Thyroid gland (tissue), 4 donors: Measurements from ENCODE around the gene FRAS1. TPM values are rescaled to one million over a fixed set of nuclear protein-coding genes. Genes with fewer than 3 reads are reported as not detected.

ENCODE experiments used
- DNase-seq, 2 donors: peaks; one replicate each; pipeline ENCODE4 v3.0.0-alpha.2; 2019
- H3K27ac ChIP-seq, 3 donors: fragments of 200-600 bp; sonication (generic); 1 replicate in 2 of 3; 2 replicates in 1 of 3; pipeline ENCODE4 v1.5.1; 2016 to 2019; ENCODE audit warnings: mild to moderate bottlenecking in 1 of 3, moderate library complexity in 1 of 3
- H3K27me3 ChIP-seq: fragments of 200-600 bp; sonication (generic); one replicate; pipeline ENCODE4 v1.5.1; 2019
- H3K36me3 ChIP-seq, 2 donors: fragments of 200-600 bp; sonication (generic); one replicate each; pipeline ENCODE4 v1.5.1; 2016 to 2019
- H3K4me1 ChIP-seq, 2 donors: fragments of 200-600 bp; sonication (generic); one replicate each; pipeline ENCODE4 v1.5.1; 2017 to 2019
- H3K4me3 ChIP-seq, 3 donors: fragments of 200-600 bp; sonication (generic); replicated peaks in 1 of 3; 1 replicate in 2 of 3; 2 replicates in 1 of 3; pipeline ENCODE4 v1.5.1; 2016; ENCODE audit warnings: mild to moderate bottlenecking in 1 of 3
- H3K9me3 ChIP-seq: fragments of 200-600 bp; sonication (generic); one replicate; pipeline ENCODE4 v1.5.1; 2017
- POLR2A ChIP-seq, 2 donors: fragments of 450-650 bp; IDR thresholded peaks; one replicate each; pipeline ENCODE4 v1.6.1; 2017; ENCODE audit warnings: antibody characterized with exemption in 2 of 2, mild to moderate bottlenecking in 2 of 2, moderate library complexity in 1 of 2
- WGBS, 2 donors: methylation state at CpG; one replicate each; pipeline ENCODE4 v1.1.5; 2017; 5-methylcytosine and 5-hydroxymethylcytosine counted together
- intact Hi-C: fragments of 100-400 bp; cut with DNase I; formaldehyde crosslinking; loops from one replicate; pipeline ENCODE4 v1.15.1; 2023
- total RNA-seq, 4 donors: library from RNA; depleted of rRNA; stranded (reverse); fragments of >200 nt; gene quantifications; one replicate each; pipeline ENCODE4 v1.2.3, GENCODE V29; 2016
- TF ChIP-seq, protein P1 (sequence below), 6 experiments: fragments of 200-600 bp in 3 of 6; fragments of 450-650 bp in 3 of 6; sonication (generic) in 3 of 6; IDR thresholded peaks; one replicate each; pipeline ENCODE4 v1.5.1; 2016 to 2019; ENCODE audit warnings: antibody characterized with exemption in 6 of 6, mild to moderate bottlenecking in 2 of 6, inconsistent platforms in 1 of 6, moderate library complexity in 1 of 6

FRAS1 gene
- total RNA-seq, 4 donors from 2014 or later = 25.4 to 42.3 (median 31.7) TPM

DNA sequence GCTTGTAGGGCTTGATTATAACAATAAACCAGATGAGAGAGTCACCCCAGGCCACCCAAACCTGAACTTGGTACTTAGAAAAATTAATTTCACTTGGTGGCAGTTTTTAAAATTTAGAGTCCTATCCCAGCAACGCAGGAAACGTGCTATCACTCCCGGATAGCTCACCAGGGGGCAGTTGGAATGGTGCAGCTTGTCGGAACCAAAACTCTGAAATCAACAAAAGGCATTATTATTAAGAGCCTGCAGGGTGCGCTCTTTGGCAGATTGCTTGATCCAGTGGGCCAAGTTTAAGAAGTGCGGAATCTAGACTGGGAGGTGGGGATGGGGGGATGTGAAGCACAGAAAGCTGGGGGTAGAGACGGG, 2.4 kb downstream of the FRAS1 start:
- 2 to 7% methylated on average over 7 of the region's 7 CpGs for WGBS, 2 donors
- H3K27me3 ChIP-seq = no peaks in the 10 kb centered on the region
- peak; percentile 79 to 80 for DNase-seq
- H3K36me3 ChIP-seq = no peaks in the 10 kb centered on the region
- intact Hi-C loops = loop anchor here (10.0 kb wide), 1 partner anchor 65 kb away; no protein-coding TSS in a partner anchor
- H3K27ac ChIP-seq = peak overlapping the region; percentile 81 to 89 (median 86)
- H3K4me1 ChIP-seq = peaks cover 6% of the 10 kb centered on the region in 2 donors
- TF ChIP-seq POLR2A (IDR thresholded peaks at IDR 0.05) = peak in 1 of 2 donors; percentile 18
- TF ChIP-seq, protein P1, sequence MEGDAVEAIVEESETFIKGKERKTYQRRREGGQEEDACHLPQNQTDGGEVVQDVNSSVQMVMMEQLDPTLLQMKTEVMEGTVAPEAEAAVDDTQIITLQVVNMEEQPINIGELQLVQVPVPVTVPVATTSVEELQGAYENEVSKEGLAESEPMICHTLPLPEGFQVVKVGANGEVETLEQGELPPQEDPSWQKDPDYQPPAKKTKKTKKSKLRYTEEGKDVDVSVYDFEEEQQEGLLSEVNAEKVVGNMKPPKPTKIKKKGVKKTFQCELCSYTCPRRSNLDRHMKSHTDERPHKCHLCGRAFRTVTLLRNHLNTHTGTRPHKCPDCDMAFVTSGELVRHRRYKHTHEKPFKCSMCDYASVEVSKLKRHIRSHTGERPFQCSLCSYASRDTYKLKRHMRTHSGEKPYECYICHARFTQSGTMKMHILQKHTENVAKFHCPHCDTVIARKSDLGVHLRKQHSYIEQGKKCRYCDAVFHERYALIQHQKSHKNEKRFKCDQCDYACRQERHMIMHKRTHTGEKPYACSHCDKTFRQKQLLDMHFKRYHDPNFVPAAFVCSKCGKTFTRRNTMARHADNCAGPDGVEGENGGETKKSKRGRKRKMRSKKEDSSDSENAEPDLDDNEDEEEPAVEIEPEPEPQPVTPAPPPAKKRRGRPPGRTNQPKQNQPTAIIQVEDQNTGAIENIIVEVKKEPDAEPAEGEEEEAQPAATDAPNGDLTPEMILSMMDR (IDR thresholded peaks at IDR 0.05) = peak; percentile 40 to 92 (median 70)
- H3K9me3 ChIP-seq = no peaks in the 10 kb centered on the region
- peak overlapping the region in 2 of 3 donors; percentile 41 to 58 for H3K4me3 ChIP-seq

DNA sequence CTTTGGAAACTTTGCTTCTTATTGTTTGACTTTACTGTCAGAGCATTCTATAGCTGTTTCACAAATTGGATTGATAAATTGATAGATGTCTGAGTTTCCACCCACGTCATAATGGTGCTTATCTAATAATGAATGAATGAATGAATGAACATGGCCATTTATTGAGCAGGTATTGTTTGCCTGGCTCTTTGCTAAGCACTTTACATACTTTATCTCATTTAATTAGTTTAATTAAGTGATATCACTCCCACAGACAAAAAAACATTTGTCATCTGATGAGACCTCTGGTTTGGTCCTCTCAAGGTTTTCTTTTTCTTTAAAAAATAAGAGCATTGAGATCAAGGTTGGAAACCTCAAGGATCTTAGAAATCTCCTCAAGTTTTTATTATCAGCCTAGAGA, 2.8 kb downstream of the FRAS1 start:
- intact Hi-C loops = loop anchor here (10.0 kb wide), 1 partner anchor 65 kb away; no protein-coding TSS in a partner anchor
- Histone ChIP-seq H3K27me3 (no peaks in the 10 kb centered on the region), H3K27ac (no peak overlapping the region), H3K36me3 (no peaks in the 10 kb centered on the region), H3K4me1 (peaks cover 6% of the 10 kb centered on the region in 2 donors), H3K9me3 (no peaks in the 10 kb centered on the region), H3K4me3 (no peak overlapping the region)
- WGBS, 2 donors = 84 to 89% methylated on average over 1 of the region's 1 CpG
- no peak for DNase-seq
- TF ChIP-seq, protein P1 (IDR thresholded peaks at IDR 0.05) = no peak
- no peak for TF ChIP-seq POLR2A (IDR thresholded peaks at IDR 0.05)

DNA sequence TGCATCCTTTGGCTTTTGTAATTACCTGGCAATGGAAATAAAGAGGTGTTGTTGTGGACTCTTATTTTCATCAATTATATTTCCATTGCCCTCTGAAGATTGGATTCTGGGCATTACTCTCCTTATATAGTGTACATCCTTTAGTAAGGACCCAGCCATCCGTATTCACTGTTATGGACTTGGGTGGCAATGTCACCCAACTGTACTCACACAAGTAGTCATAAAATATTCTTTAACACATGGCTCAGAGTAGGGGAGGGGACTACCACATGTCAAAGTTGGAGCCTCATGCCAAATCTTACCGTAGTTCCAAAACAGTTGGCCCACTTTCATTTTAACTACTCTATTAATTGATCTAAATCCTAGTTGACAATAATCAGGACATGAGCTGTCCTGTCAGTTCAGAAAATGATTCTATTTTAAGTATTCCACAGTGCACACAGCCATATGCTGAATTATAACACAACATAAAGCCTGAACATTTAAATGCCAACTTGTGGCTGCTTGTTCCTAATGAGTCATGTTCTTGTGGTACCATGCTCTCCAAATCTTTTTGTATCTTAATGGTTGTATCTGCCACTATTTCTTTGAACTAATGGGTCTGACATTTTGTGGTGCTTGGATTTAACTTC, 4.9 kb downstream of the FRAS1 start:
- no peak for DNase-seq
- no peaks in the 10 kb centered on the region for H3K9me3 ChIP-seq
- H3K36me3 ChIP-seq = no peaks in the 10 kb centered on the region
- 72 to 90% methylated on average over 2 of the region's 2 CpGs for WGBS, 2 donors
- no peaks in the 10 kb centered on the region for H3K4me1 ChIP-seq
- H3K27me3 ChIP-seq = no peaks in the 10 kb centered on the region
- H3K4me3 ChIP-seq = no peak overlapping the region
- H3K27ac ChIP-seq = no peak overlapping the region
- intact Hi-C loops = no loop called here
- TF ChIP-seq, protein P1 (IDR thresholded peaks at IDR 0.05) = no peak
- TF ChIP-seq POLR2A (IDR thresholded peaks at IDR 0.05) = no peak

DNA sequence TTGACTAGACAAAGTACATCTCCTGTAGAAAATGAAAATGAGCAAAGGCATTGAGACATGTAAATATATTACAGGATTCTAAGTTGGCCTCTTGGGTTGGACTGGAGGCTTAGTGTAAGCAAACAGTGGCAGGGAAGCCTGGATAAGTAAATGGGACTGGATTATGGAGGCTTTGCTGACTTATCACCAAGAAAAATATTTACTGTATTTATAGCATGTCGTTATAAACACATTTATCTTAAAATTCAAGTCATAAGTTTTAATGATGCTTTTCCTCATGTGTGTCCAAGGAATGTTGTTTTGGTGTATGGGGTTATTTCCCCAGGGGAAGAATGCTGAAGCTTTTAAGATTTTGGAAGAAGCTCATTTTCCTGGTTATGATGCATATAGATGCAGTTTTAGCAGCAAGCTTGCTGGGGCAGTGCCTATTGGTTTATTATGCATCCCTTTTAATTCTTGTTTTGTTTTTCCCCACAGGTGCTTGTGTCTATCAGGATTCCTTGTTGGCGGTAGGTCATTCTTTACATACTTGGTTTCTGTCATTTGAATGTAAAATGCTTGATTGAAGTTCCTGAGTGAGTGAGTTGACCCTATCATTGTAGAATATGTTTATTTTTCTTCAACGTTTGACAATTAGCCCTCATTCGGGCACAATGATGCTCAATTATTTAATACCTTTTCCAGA, 8.5 kb downstream of the FRAS1 start:
- intact Hi-C loops = no loop called here
- no peaks in the 10 kb centered on the region for H3K4me1 ChIP-seq
- 57 to 60% methylated on average over 4 of the region's 4 CpGs for WGBS, 2 donors
- H3K9me3 ChIP-seq = no peaks in the 10 kb centered on the region
- no peak for DNase-seq
- H3K27me3 ChIP-seq = no peaks in the 10 kb centered on the region
- H3K27ac ChIP-seq = no peak overlapping the region
- TF ChIP-seq, protein P1 (IDR thresholded peaks at IDR 0.05) = no peak
- no peak for TF ChIP-seq POLR2A (IDR thresholded peaks at IDR 0.05)
- no peaks in the 10 kb centered on the region for H3K36me3 ChIP-seq
- no peak overlapping the region for H3K4me3 ChIP-seq

DNA sequence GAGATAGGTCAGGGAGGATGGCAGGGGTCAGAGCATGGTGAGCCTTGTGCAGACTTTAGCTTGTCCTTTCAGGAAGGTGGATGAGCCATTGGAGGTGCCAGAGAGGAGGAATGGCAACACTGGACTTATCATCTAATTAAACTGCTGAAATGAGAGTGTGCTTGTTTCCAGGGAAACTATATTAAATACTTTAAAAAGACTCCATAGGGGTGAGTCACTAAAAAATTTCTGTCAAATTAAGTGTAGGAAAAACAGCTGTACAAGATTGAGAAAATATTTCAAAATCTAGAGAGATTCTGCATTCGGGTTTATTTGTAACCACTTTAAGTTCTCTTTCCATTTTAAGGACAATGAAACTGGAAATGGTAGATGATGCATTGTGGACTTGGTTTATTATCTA, 11.4 kb downstream of the FRAS1 start:
- WGBS, 2 donors = 90 to 91% methylated on average over 1 of the region's 1 CpG
- Histone ChIP-seq H3K9me3 (no peaks in the 10 kb centered on the region), H3K4me3 (no peak overlapping the region), H3K27ac (no peak overlapping the region), H3K27me3 (no peaks in the 10 kb centered on the region), H3K4me1 (peaks cover 0 to 4% of the 10 kb centered on the region in 2 donors), H3K36me3 (no peaks in the 10 kb centered on the region)
- DNase-seq = no peak
- intact Hi-C loops = no loop called here
- TF ChIP-seq POLR2A (IDR thresholded peaks at IDR 0.05) = no peak
- TF ChIP-seq, protein P1 (IDR thresholded peaks at IDR 0.05) = no peak
